Lower leg skin (tissue), 3 donors: ENCODE results near the gene KIAA1614.

ENCODE experiments used
- POLR2A ChIP-seq, 2 donors: fragments of 450-650 bp; IDR thresholded peaks; one replicate each; pipeline ENCODE4 v1.6.1; 2016 to 2017; ENCODE audit warnings: antibody characterized with exemption in 2 of 2, mild to moderate bottlenecking in 1 of 2, moderate library complexity in 1 of 2
- TF ChIP-seq, protein P1 (sequence below), 3 donors: fragments of 450-650 bp; IDR thresholded peaks; one replicate each; pipeline ENCODE4 v1.5.1; 2016; ENCODE audit warnings: antibody characterized with exemption in 3 of 3, mild to moderate bottlenecking in 3 of 3, moderate library complexity in 2 of 3

DNA sequence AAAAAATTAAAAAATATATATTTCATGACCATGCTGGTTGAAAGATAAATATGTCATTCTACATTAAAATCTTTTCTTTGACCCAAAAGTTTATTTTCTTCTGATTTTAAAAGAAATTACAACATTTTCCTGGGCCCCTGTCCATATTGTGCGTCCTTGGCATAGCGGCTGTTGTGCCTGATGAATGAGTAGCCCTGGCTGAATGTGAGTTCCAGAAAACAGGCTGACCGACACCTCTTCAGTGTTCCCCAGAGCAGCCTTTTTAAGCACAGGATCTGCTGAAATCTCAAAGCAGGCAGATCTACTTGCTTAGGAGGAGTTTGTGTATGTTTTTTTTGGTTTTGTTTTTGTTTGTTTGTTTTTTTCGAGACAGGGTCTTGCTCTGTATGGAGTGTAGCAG is 19.7 kb downstream of the KIAA1614 start:
- TF ChIP-seq, protein P1, sequence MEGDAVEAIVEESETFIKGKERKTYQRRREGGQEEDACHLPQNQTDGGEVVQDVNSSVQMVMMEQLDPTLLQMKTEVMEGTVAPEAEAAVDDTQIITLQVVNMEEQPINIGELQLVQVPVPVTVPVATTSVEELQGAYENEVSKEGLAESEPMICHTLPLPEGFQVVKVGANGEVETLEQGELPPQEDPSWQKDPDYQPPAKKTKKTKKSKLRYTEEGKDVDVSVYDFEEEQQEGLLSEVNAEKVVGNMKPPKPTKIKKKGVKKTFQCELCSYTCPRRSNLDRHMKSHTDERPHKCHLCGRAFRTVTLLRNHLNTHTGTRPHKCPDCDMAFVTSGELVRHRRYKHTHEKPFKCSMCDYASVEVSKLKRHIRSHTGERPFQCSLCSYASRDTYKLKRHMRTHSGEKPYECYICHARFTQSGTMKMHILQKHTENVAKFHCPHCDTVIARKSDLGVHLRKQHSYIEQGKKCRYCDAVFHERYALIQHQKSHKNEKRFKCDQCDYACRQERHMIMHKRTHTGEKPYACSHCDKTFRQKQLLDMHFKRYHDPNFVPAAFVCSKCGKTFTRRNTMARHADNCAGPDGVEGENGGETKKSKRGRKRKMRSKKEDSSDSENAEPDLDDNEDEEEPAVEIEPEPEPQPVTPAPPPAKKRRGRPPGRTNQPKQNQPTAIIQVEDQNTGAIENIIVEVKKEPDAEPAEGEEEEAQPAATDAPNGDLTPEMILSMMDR (IDR thresholded peaks at IDR 0.05), result no peak
- TF ChIP-seq POLR2A (IDR thresholded peaks at IDR 0.05), result no peak
